NCI-H1694 treated with DMSO at 0.1 percent for 48 hours (cell line): ENCODE measurements around the gene PRDM16.

ENCODE experiments used
- DNase-seq: peaks from one replicate; lab custom pipeline; 2025; lab: John Stamatoyannopoulos, UW

The PRDM16 gene

GRCh38 chr1:3141129-3141528 is 72.1 kb downstream of the PRDM16 start:
- DNase-seq = no peak

DNA sequence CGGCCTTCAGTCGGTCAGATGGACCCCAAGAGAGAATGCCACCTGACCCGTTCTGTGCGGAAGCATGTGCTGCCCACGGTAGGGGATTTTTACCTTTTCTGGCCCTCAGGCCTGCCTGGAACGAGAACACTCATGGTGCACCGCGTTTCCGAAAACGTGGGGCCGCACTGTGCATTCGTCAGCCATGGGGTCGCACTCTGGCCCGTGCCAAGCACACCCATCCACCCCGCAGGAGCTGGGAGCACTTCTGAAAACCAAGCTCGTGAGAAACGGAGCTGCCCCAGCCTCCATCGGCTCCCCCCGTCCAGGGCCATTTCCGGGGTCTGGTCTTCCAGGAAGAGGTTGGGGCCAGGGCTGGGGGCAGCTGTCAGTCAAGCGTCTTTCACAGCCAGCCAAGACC is 72.8 kb downstream of the PRDM16 start:
- no peak for DNase-seq

GRCh38 chr1:3142236-3142635 is 73.2 kb downstream of the PRDM16 start:
- no peak for DNase-seq

GRCh38 chr1:3142751-3143150 is 73.7 kb downstream of the PRDM16 start:
- no peak for DNase-seq

- no peak for DNase-seq
Measured at GRCh38 chr1:3145532-3146325, 76.7 kb downstream of the PRDM16 start.

DNA sequence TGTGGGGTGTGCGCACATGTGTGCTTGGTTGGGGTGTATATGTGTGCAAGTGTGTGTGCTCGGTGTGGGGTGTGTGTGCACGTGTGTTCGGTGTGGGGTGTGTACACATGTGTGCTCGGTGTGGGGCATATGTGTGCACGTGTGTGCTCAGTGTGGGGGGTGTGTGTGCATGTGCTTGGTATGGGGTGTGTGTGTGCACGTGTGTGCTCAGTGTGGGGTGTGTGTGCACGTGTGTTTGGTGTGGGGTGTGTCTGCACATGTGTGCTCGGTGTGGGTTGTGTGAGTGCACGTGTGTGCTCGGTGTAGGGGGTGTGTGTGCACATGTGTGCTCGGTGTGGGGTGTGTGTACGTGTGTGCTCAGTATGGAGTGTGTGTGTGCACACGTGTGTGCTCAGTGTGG is 77.5 kb downstream of the PRDM16 start:
- no peak for DNase-seq

- DNase-seq = no peak
Measured at GRCh38 chr1:3146907-3147306, 77.9 kb downstream of the PRDM16 start.

DNA sequence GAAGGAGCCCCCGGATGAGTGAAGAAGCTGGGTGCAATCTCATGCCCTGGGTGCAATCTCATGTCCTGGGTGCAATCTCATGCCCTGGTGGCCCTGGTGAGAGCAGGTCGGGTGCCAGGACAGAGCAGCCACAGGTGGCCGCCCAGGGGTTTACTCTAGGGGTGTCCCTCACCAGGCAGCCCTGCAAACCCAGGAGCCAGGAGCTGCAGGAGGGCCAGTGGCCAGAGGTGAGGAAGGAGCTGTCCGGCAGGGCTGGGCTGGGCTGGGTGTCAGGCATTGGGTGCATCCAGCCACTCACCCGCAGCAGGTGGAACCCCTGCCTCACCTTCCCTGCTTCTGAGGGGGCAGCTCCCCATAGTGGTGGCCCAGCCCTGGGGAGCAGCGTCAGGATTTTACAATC is 79.2 kb downstream of the PRDM16 start:
- DNase-seq = no peak

- DNase-seq = no peak
Measured at GRCh38 chr1:3149277-3149676, 80.3 kb downstream of the PRDM16 start.

DNA sequence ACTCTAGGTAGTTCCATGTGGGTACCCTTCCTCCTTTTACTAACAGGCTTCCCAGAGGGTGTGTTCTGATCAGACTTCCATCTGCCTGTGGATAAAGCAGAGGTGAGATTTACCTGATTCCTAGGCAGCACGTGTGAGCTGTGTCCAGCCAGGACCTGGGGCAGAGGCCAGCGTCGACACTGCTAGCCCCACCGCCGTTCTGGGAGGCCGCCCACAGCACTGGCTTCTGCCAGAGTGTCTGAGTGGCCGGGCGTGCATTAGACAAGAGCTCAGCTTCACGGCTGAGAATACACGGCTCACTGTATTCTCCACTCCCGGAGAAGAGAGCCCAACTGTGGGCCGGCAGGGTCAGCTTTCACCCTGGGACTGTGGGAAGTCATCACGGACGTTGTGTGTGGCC is 82.5 kb downstream of the PRDM16 start:
- no peak for DNase-seq

DNA sequence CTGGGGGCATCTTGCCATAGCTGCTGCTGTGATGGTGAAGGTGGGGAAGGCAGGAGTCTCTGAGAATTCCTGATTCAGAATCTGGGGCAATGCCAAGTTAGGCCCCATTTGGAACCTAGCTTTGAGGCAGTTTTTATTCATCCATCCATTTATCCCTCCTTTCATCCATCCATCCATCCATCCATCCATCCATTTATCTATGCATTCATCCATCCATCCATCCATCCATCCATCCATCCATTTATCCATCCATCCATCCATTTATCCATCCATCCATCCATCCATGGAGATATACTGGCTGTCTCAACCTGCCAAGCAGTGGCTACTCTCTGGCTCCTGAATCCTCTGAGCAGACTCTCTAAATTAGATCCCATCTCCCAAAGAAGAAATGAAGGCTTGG is 83.1 kb downstream of the PRDM16 start:
- DNase-seq = no peak

DNA sequence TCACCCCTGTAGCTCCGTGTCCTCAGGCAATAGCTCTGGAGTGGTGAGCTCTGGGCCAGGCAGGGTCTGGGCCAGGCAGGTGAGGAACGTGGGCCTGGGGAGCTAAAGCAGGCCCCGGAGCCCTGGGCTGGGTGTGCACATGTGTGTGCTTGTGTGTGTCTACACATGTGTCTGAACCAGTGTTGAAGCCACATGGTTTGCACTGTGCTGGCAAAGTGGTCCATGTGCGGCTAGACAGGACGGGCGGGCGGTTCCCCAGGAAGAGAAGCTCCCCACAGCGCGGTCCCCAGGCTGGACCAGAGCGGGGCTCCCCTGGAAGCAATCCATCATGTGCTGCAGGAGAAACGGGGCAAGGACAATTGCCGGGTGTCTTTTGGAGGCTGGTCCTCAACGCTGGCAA is 84.2 kb downstream of the PRDM16 start:
- no peak for DNase-seq

DNA sequence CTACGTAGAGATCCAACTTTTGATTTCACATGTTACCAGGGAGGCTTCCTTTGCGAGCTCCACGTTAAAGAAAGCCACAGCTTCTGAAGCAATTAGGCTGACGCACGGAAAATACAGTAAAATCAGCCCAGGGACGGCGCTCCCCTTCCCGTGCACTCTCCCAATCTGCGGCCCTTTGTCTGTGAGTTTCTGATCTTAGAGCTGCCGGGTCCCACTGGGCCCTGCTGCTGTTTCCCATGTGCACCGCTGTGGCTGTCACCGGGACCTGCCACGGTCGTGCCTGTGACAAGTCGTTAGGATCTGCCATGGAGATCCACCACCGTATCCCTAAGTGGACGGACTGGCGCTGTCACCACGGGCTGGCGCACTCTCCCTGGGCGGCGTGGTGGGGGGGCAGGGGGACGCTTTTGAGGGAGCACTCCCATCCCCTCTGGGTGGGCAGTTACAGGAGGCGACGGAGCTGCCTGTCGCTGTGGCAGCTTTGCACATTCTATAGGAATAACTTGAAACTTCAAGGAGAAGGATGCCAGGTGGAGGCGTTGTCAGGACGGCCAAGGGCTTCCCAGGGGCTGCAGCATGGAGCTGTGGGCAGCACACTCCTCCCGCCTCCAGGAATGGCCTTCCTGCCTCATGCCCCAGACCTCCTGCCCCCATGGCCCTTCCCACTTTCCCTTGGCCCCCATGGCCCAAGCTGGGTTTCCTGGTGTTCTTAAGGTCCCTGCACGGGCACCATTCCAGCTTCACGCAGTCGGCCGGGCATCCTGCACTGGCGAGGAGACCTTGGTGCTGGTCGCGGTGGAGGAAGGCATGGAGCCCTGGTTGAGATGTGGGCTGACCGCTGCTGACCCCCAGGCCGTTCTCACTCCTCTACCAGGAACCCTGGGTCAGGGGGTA is 85.1 kb downstream of the PRDM16 start:
- no peak for DNase-seq

DNA sequence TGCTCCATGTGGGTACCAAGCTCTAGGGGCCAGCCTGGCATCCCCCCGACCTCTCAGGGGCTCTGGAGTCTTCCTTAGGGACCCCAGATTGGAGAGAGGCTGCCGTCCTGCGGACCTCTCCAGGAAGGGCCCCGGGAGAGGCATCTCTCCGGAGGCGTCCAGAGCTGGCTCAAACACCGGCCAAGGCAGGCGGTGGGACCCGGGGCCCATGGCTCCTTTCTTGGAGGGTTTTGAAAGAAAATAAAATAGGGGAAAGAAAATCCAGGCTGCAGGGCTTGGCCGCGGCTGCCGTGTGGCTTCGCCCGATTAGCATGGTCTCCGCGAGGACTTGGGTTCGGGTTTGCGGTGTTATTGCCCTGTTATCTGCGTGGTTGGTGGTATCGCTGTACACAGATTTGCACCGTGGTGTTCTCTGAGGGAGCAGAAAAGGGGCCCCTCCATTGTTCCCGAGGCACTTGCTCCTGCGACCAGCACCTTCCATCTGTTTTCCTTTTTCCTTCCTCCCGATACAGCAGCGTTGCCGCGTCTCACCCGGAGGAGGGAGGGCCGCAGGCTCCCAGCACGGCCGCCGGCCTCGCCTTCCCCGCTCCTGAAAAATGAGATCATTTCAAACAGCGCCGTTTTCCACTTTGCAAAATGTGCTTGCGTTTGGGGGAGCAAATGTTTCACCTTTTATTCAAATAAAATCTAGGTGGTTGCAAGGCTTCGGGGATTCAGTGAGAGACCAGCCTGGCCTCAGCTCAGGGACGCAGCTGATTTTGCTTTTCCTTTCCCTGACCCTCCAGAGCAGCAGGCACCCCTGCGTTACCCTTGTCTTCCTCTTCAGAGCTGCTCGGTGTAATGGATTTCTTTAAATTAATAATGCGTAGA is 86.3 kb downstream of the PRDM16 start:
- no peak for DNase-seq

DNA sequence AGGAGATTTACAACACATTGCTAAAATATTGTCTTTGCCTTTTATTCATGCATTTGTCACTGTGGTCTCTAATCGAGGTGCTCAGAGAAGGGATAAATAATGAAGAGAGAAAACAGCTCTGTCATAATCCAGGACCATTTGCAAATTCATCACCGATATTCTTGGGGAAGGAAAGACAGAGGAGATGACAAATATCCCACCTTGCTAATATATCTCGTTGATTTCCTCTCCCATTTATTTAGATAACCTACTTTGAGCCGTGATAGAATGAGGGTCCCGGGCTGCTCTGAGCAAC is 86.9 kb downstream of the PRDM16 start:
- no peak for DNase-seq

DNA sequence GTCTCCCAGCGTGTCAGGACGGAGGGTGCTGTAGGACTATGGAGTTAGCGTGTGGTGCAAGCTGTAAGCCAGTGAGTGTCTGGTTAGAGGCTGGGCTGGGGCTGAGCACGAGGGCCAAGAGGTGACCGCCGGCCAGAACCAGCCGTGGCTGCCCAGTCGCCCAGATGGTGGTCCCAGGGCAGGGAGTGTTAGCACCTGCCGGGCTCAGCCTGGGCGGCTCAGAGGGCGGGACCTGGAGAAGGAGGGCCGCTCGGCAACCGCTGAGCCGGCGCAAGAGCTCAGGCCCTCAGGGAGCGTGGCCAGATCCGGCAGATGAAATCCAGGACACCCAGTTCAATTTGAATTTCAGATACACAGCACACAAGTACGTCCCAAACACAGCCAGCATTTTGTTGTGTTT is 87.9 kb downstream of the PRDM16 start:
- DNase-seq = no peak

- no peak for DNase-seq
Measured at GRCh38 chr1:3158347-3158746, 89.3 kb downstream of the PRDM16 start.

DNA sequence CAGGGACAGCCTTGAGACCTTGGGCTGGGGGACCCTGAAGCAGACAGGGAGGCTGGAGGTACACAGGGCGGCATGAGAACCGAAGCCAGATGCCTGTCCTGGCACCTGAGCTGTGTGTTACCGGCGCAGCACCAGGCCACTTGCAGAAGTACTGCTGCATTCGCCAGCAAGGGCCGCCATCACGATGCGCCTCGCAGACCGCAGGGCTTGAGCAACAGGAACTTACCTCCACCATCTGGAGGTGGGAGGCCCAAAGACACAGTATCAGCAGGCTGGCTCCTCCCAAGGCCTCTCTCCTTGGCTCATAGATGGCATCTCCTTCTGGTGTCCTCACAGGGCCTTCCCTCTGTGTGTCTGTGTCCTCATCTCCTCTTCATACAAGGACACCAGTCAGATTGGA is 90.1 kb downstream of the PRDM16 start:
- no peak for DNase-seq

DNA sequence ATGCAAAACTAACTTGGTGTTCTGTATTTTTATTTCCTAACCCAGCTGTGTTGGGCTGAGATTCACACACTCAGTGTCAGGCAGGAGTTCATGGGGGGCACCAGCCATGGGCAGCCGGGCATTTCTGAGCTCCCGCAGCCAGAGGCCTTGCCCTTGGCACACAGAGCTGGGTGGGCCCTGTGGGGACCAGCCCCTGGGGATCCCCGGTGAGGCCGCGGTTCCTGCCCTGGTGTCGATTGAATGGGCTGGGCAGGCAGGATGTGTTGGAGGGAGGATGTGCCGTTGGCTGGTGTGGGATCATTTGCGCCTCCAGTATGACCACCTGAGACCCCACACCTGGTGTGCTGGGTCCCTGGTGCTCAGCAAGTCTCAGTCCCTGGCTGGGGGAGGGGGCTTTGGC is 91.0 kb downstream of the PRDM16 start:
- DNase-seq = no peak

DNA sequence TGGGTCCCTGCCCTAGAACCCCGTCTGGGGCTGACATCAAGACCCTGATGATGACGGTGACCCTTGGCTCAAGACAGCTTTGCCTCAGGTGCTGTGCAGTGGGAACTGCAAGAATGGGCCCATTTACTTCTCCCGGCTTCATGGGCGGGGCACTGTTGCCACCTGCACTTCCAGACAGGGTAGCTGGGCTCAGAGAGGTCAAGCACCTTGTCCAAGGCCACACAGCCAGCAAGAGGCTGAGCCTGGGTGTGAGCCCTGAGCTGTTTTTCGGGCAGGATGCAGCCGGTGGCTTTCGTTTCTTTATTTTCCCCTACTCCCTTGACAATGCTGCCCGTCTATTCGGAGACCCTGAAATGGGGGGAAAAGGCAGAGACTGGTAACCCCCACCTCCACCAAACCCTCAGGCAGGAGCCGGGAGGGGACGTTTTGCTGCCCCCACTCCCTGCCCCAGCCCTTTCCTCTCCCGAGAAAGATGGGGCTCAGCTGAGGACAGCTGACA is 91.7 kb downstream of the PRDM16 start:
- DNase-seq = no peak

DNA sequence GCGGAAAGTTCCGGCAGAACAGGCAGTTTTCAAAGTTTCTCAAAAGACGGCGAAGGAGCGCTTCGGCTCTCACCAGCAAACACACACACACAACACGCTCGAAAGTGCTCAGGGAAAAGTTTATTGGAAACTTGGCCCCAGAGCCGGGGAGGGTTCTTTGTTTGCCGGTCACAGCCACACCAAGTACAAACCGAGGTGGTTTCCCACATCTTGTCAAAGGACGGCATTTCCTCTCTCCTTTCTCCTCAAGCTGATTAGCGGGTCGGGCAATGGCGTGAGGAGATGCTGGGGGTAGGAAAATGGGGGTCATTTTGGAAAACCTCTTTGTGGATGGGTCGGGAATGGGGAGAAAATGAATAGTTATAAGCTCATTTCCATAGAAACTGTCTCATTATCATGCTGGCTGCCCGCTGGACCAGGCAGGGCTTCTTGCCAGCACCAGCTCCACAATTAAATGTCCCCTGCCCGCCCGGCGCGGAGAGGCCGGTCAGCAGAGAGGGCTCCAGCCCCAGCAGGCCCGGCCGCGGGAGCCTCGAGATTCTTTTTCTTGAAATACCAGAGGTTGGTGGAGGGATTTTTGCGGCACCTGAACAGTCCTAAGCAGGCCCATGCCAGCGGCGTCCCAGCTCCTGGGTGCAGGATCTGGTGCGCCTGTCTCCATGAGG is 92.3 kb downstream of the PRDM16 start:
- DNase-seq = no peak

- no peak for DNase-seq
Measured at GRCh38 chr1:3162322-3162882, 93.4 kb downstream of the PRDM16 start.
